ENCODE results near the gene HEY2. TPM values are rescaled to one million over a fixed set of nuclear protein-coding genes. Genes with fewer than 3 reads are reported as not detected.
A peak's percentile ranks its signal among the peaks of the same experiment; 100 is the strongest.
"Not testable (repeated sequence)": the region's sequence is repeated elsewhere in the genome, so short reads cannot be mapped to it uniquely, and the experiment has no call there.

HEY2 gene
- total RNA-seq, 6 donors from 2014 or later: 1.3 to 3.3 (median 1.8) TPM

GRCh38 chr6:125773387-125774341 is 24.2 kb downstream of the HEY2 start:
- WGBS, 2 donors: 71 to 83% methylated on average over 4 of the region's 4 CpGs
- Histone ChIP-seq H3K36me3 (no peaks in the 10 kb centered on the region), H3K4me3 (no peak overlapping the region), H3K9me3 (no peaks in the 10 kb centered on the region), H3K4me1 (no peaks in the 10 kb centered on the region), H3K27me3 (no peaks in the 10 kb centered on the region), H3K27ac (no peak overlapping the region)
- TF ChIP-seq POLR2AphosphoS5 (IDR thresholded peaks at IDR 0.05): no peak
- no peak for DNase-seq
- ATAC-seq (ENCODE audit: low FRiP score in 2 of 2): peak in 1 of 2 donors; percentile 47

- not testable (repeated sequence) for H3K36me3 ChIP-seq; H3K4me3 ChIP-seq; DNase-seq; ATAC-seq (ENCODE audit: low FRiP score in 2 of 2); H3K4me1 ChIP-seq; H3K27me3 ChIP-seq; H3K27ac ChIP-seq; H3K9me3 ChIP-seq
- WGBS, 2 donors: 71 to 73% methylated on average over 13 to 14 of the region's 14 CpGs
These were observed 26.8 kb downstream of the HEY2 start for GRCh38 chr6:125776107-125776826.

- H3K4me3 ChIP-seq: peak overlapping the region; percentile 41 to 66 (median 61)
- TF ChIP-seq EP300 (IDR thresholded peaks at IDR 0.05): no peak
- peak; percentile 5 to 68 for TF ChIP-seq POLR2AphosphoS5 (IDR thresholded peaks at IDR 0.05)
- TF ChIP-seq CTCF (IDR thresholded peaks at IDR 0.05): peak in 5 of 6 experiments; percentile 10 to 68 (median 47)
- peak in 1 of 4 donors; percentile 29 for TF ChIP-seq POLR2A (IDR thresholded peaks at IDR 0.05)
- ATAC-seq (ENCODE audit: low FRiP score in 2 of 2) (peak; percentile 97 to 98), DNase-seq (peak; percentile 72 to 94)
- no peaks in the 10 kb centered on the region for H3K27me3 ChIP-seq
- no peaks in the 10 kb centered on the region for H3K9me3 ChIP-seq
- no peaks in the 10 kb centered on the region for H3K36me3 ChIP-seq
- H3K27ac ChIP-seq: peak overlapping the region; percentile 90 to 95 (median 92)
- peaks cover 6 to 10% (median 8%) of the 10 kb centered on the region in 4 donors for H3K4me1 ChIP-seq
- whole genome bisulfite sequencing, 2 donors: 14 to 15% methylated on average over 17 of the region's 17 CpGs
These were observed 30.6 kb downstream of the HEY2 start for GRCh38 chr6:125779924-125780539.

GRCh38 chr6:125780540-125781313 is 31.3 kb downstream of the HEY2 start:
- Histone ChIP-seq H3K4me3 (peak overlapping the region; percentile 41 to 66 (median 61)), H3K4me1 (peaks cover 6 to 10% (median 8%) of the 10 kb centered on the region in 4 donors), H3K27me3 (no peaks in the 10 kb centered on the region), H3K36me3 (no peaks in the 10 kb centered on the region), H3K27ac (peak overlapping the region; percentile 90 to 95 (median 92)), H3K9me3 (no peaks in the 10 kb centered on the region)
- ATAC-seq (ENCODE audit: low FRiP score in 2 of 2): peak; percentile 91 to 93
- WGBS, 2 donors: 0% methylated on average over 28 of the region's 28 CpGs
- TF ChIP-seq CTCF (IDR thresholded peaks at IDR 0.05) (no peak), EP300 (IDR thresholded peaks at IDR 0.05) (no peak), POLR2A (IDR thresholded peaks at IDR 0.05) (peak in 3 of 4 donors; percentile 48 to 67 (median 66)), POLR2AphosphoS5 (IDR thresholded peaks at IDR 0.05) (peak; percentile 58 to 71)
- DNase-seq: peak; percentile 57 to 72

GRCh38 chr6:125781314-125781868 is 32.0 kb downstream of the HEY2 start:
- Histone ChIP-seq H3K36me3 (no peaks in the 10 kb centered on the region), H3K27ac (peak overlapping the region; percentile 90 to 95 (median 92)), H3K4me3 (peak overlapping the region; percentile 41 to 66 (median 61)), H3K27me3 (no peaks in the 10 kb centered on the region), H3K9me3 (no peaks in the 10 kb centered on the region), H3K4me1 (peaks cover 6 to 10% (median 8%) of the 10 kb centered on the region in 4 donors)
- ATAC-seq (ENCODE audit: low FRiP score in 2 of 2) (peak in 1 of 2 donors; percentile 62), DNase-seq (peak in 1 of 2 donors; percentile 66)
- WGBS, 2 donors: 0% methylated on average over 3 of the region's 3 CpGs
- no peak for TF ChIP-seq EP300 (IDR thresholded peaks at IDR 0.05)
- TF ChIP-seq CTCF (IDR thresholded peaks at IDR 0.05): no peak
- TF ChIP-seq POLR2AphosphoS5 (IDR thresholded peaks at IDR 0.05): no peak
- no peak for TF ChIP-seq POLR2A (IDR thresholded peaks at IDR 0.05)
